HG02571 (cell line): ENCODE results near the gene MISP.

Experiments
- ATAC-seq: cut with Tn5 transposase; IDR thresholded peaks from one replicate; pipeline ENCODE4 v1.9.1; 2021; ENCODE audit warnings: mild to moderate bottlenecking, moderate library complexity; ENCODE audit not compliant: unreplicated experiment

The MISP gene

GRCh38 chr19:772063-772462, 21.2 kb downstream of the MISP start:
- ATAC-seq, result no peak

- ATAC-seq, result no peak
Measured at GRCh38 chr19:772730-773436, 22.0 kb downstream of the MISP start.

- ATAC-seq, result no peak
Measured at GRCh38 chr19:776549-776948, 25.6 kb downstream of the MISP start.

- ATAC-seq, result no peak
Measured at GRCh38 chr19:778910-779653, 28.2 kb downstream of the MISP start.

- no peak for ATAC-seq
Measured at GRCh38 chr19:780935-781334, 30.0 kb downstream of the MISP start.

- no peak for ATAC-seq
Measured at GRCh38 chr19:781800-782184, 30.9 kb downstream of the MISP start.

- ATAC-seq, result no peak
Measured at GRCh38 chr19:782185-782877, 31.4 kb downstream of the MISP start.

GRCh38 chr19:782878-783668, 32.2 kb downstream of the MISP start:
- ATAC-seq, result no peak

- no peak for ATAC-seq
Measured at GRCh38 chr19:784541-784940, 33.6 kb downstream of the MISP start.

GRCh38 chr19:787536-787935, 36.6 kb downstream of the MISP start:
- ATAC-seq, result no peak

- no peak for ATAC-seq
Measured at GRCh38 chr19:788686-788982, 37.7 kb downstream of the MISP start.

GRCh38 chr19:788983-789700, 38.2 kb downstream of the MISP start:
- no peak for ATAC-seq

GRCh38 chr19:789701-790060, 38.8 kb downstream of the MISP start:
- ATAC-seq, result no peak

GRCh38 chr19:791007-791566, 40.2 kb downstream of the MISP start:
- ATAC-seq, result no peak

GRCh38 chr19:791567-792305, 40.8 kb downstream of the MISP start:
- no peak for ATAC-seq

- ATAC-seq, result no peak
Measured at GRCh38 chr19:792306-792885, 41.5 kb downstream of the MISP start.

- ATAC-seq, result no peak
Measured at GRCh38 chr19:793806-794205, 42.9 kb downstream of the MISP start.

- no peak for ATAC-seq
Measured at GRCh38 chr19:795073-795611, 44.2 kb downstream of the MISP start.
